ENCODE data around the gene TTC13. TPM values are rescaled to one million over a fixed set of nuclear protein-coding genes. Genes with fewer than 3 reads are reported as not detected.

TTC13 gene
- total RNA-seq, 1 experiment from 2014 or later, result 4.4 TPM

GRCh38 chr1:230913496-230913895, 65.2 kb downstream of the TTC13 start (continued):
- TF ChIP-seq AR (CRISPR knock-in tag; IDR thresholded peaks at IDR 0.05), result no peak
- no peak for TF ChIP-seq ZNF121 (CRISPR knock-in tag; IDR thresholded peaks at IDR 0.05)
- no peak for TF ChIP-seq RELA (CRISPR knock-in tag; IDR thresholded peaks at IDR 0.05; ENCODE audit: borderline replicate concordance)
- TF ChIP-seq SOX15 (CRISPR knock-in tag; IDR thresholded peaks at IDR 0.05), result no peak
- no peak for TF ChIP-seq ATF6 (CRISPR knock-in tag; IDR thresholded peaks at IDR 0.05)
- TF ChIP-seq JUN (CRISPR knock-in tag; IDR thresholded peaks at IDR 0.05), result no peak

GRCh38 chr1:230910755-230911117, 67.9 kb downstream of the TTC13 start:
- H3K27me3 Mint-ChIP-seq (ENCODE audit: low read depth), result no peaks in the 10 kb centered on the region; the same call in 1 of the 2 replicates
- ChIA-PET POLR2A (no interaction called here), CTCF (no interaction called here)
- no peak for DNase-seq (ENCODE audit: low spot score)
- no peaks in the 10 kb centered on the region for H3K4me1 Mint-ChIP-seq
- no peak overlapping the region for H3K27ac Mint-ChIP-seq
- no peaks in the 10 kb centered on the region for H3K9me3 Mint-ChIP-seq
- no peak for ATAC-seq
- TF ChIP-seq ZNF532 (CRISPR knock-in tag; IDR thresholded peaks at IDR 0.05; ENCODE audit: borderline replicate concordance) (no peak), RORB (CRISPR knock-in tag; IDR thresholded peaks at IDR 0.05) (no peak), NFYB (CRISPR knock-in tag; conservative IDR thresholded peaks at IDR 0.05; ENCODE audit: low read depth) (no peak), EMX1 (CRISPR knock-in tag; IDR thresholded peaks at IDR 0.05) (no peak), ZBTB21 (CRISPR knock-in tag; IDR thresholded peaks at IDR 0.05; ENCODE audit: borderline replicate concordance) (no peak), ZNF317 (CRISPR knock-in tag; IDR thresholded peaks at IDR 0.05; ENCODE audit: borderline replicate concordance, low read depth) (no peak), E2F1 (CRISPR knock-in tag; IDR thresholded peaks at IDR 0.05) (no peak), HMGA2 (CRISPR knock-in tag; IDR thresholded peaks at IDR 0.05) (no peak), GABPB1 (CRISPR knock-in tag; IDR thresholded peaks at IDR 0.05) (no peak), MLX (CRISPR knock-in tag; IDR thresholded peaks at IDR 0.05) (no peak), ATF6 (CRISPR knock-in tag; IDR thresholded peaks at IDR 0.05) (no peak), ATF1 (CRISPR knock-in tag; IDR thresholded peaks at IDR 0.05) (no peak), JAZF1 (CRISPR knock-in tag; IDR thresholded peaks at IDR 0.05) (no peak), ZNF263 (CRISPR knock-in tag; IDR thresholded peaks at IDR 0.05; ENCODE audit: low read depth) (no peak), ZSCAN18 (CRISPR knock-in tag; IDR thresholded peaks at IDR 0.05) (no peak), ZNF425 (CRISPR knock-in tag; conservative IDR thresholded peaks at IDR 0.05) (no peak)
- no peaks in the 10 kb centered on the region for H3K36me3 Mint-ChIP-seq
- no peak overlapping the region for H3K4me3 Mint-ChIP-seq
